DOHH2 (cell line): ENCODE measurements around the gene FKBP7.

Source experiments
- CTCF ChIP-seq: fragments of 200-600 bp; sonication (generic); IDR thresholded peaks from one replicate; pipeline ENCODE4 v1.5.1; 2014; ENCODE audit warnings: antibody characterized with exemption, mild to moderate bottlenecking, low read depth, low read length; ENCODE audit not compliant: poor library complexity, severe bottlenecking
- EZH2phosphoT487 ChIP-seq: fragments of 200-600 bp; sonication (generic); IDR thresholded peaks from 2 replicates; pipeline ENCODE4 v1.6.1; 2017; ENCODE audit warnings: borderline replicate concordance, mild to moderate bottlenecking, antibody characterized with exemption, low read length, moderate library complexity, mixed read lengths

DNA sequence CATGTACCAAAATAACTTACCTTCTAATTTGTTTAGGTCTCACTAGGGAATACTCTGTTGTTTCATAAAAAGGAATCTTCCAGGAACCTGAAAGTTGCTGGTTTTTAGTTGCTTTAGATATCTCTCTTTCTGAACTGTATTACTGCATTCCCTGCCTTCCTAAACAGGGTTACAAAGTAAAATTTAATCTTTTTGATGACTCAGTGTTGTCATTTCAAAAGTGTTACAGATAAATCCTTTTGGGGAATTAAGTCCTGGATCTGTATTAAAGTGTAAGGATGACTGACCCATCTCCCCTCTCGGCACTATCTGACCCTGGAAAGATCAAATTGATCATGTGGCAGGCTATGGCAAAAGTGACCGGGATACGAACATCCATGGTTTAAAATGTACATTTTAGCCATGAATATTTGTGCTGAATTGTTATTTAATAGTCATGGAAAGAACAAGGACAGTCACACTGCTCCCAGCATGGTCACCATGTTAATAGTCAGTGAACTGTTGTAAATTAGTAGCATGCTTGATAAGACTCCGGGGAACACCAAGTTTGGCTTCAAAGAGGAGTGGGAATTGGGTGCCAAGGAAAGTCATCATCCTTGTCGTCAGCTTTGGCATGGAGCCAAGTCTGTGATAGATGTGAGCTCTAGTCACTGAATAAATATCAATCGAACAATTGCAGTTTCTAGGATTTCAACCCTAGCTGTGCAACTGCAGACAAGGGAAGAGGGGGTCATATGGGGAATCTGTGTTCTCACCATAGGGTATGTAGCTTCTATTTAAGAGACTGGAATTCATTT, 6.0 kb upstream of the FKBP7 start:
- TF ChIP-seq CTCF: no peak
- TF ChIP-seq EZH2phosphoT487: no peak
